Stomach (tissue), 4 donors: ENCODE results near the gene PGM5.

Experiments used
- CTCF ChIP-seq, 7 experiments: fragments of 450-650 bp in 4 of 7; fragments of 200-600 bp in 3 of 7; sonication (generic) in 3 of 7; IDR thresholded peaks; one replicate each; pipeline ENCODE4 v1.5.1; 2016 to 2019; ENCODE audit warnings: antibody characterized with exemption in 7 of 7, control low read depth in 2 of 7, mild to moderate bottlenecking in 1 of 7
- EP300 ChIP-seq: sonication (generic); formaldehyde crosslinking; IDR thresholded peaks from one replicate; pipeline ENCODE4 v1.6.1; 2017; ENCODE audit warnings: antibody characterized with exemption
- POLR2A ChIP-seq, 4 donors: fragments of 450-650 bp; IDR thresholded peaks; one replicate each; pipeline ENCODE4 v1.6.1; 2016; ENCODE audit warnings: antibody characterized with exemption in 4 of 4, control low read depth in 2 of 4, mild to moderate bottlenecking in 1 of 4, moderate library complexity in 1 of 4

- TF ChIP-seq CTCF (IDR thresholded peaks at IDR 0.05) (no peak), POLR2A (IDR thresholded peaks at IDR 0.05) (no peak), EP300 (no peak)
Observed at GRCh38 chr9:68443624-68444023, 87.2 kb downstream of the PGM5 start.
